ENCODE data around the gene DPYSL4.

DNA sequence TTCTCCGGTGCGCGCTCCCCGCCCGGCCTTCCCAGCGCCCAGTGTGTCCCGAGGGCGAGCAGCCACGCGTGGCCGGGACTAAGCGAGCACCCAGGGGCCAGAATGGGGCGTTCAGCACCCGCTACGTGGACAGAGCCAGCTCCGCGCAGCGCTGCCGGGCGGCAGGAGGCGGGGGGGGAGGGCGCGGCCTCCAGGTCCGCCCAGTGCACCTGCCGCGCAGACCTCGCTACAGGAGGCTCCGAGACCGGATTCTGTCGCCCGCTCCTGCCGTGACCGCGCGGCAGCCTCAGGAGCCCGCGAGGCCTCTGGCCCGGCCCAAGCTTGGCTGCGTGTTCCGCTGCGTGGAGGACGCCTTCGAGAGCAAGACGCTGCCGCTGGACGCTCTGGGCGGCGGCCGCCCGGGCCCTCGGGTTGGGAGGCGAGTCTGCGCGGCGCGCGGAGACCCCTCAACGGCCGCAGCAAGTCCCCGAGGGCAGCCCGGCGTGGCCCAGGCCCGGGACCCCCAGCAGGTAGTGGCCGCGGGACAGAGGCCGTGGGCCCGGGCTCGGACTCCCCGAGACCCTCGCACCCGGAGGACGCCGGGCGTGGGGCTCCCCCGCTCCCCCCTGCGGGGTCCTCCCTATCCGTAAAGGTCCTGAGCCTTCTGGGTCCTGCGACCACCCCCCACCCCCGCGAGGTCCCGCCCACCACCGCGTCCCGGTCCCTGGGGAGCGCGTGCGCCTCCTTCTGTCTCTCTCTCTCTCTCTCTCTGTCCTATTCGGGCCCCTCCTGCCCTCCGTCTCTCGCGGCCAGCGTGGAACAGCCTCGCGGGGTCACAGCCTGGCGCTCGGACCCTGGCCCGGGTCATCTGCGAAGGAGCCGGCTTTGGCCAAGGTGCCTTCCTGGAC lies 904 bp upstream of the DPYSL4 start:
- TF ChIP-seq EZH2 (IDR thresholded peaks at IDR 0.05; ENCODE audit: insufficient read depth, poor library complexity, severe bottlenecking) (no peak), EZH2phosphoT487 (IDR thresholded peaks at IDR 0.05; ENCODE audit: insufficient read depth, low read depth) (no peak)

Measured in GM23248 (cell line).